Heart right ventricle (tissue), 16 donors: ENCODE measurements around the gene TCIRG1. TPM values are rescaled to one million over a fixed set of nuclear protein-coding genes. Genes with fewer than 3 reads are reported as not detected.

Experiments used
- ATAC-seq, 8 donors: fragments of 200-7000 bp; cut with Tn5 transposase; one replicate each; pipeline ENCODE4 v1.9.1; 2020; ENCODE audit warnings: mild to moderate bottlenecking in 8 of 8, moderate library complexity in 8 of 8, moderate number of reproducible peaks in 1 of 8
- DNase-seq, 2 donors: peaks; one replicate each; pipeline ENCODE4 v3.0.0-alpha.2; 2020
- H3K27ac ChIP-seq, 10 donors: fragments of 200-600 bp; sonication (generic) in 2 of 10; one replicate each; pipeline versions ENCODE4 v1.5.0 to v1.8.0; 2020 to 2022; ENCODE audit warnings: mild to moderate bottlenecking in 3 of 10
- H3K27me3 ChIP-seq, 7 donors: fragments of 200-600 bp; one replicate each; pipeline ENCODE4 v1.8.0; 2021 to 2022; ENCODE audit warnings: mild to moderate bottlenecking in 2 of 7
- H3K36me3 ChIP-seq, 9 donors: fragments of 200-600 bp; sonication (generic) in 1 of 9; one replicate each; pipeline versions ENCODE4 v1.5.0 to v1.8.0; 2020 to 2022; ENCODE audit warnings: mild to moderate bottlenecking in 2 of 9
- H3K4me1 ChIP-seq, 9 donors: fragments of 200-600 bp; sonication (generic) in 1 of 9; one replicate each; pipeline versions ENCODE4 v1.5.0 to v1.8.0; 2020 to 2022; ENCODE audit warnings: mild to moderate bottlenecking in 4 of 9
- H3K4me3 ChIP-seq, 10 donors: fragments of 200-600 bp; sonication (generic) in 2 of 10; one replicate each; pipeline versions ENCODE4 v1.5.0 to v1.8.0; 2020 to 2022; ENCODE audit warnings: mild to moderate bottlenecking in 7 of 10, moderate library complexity in 2 of 10
- H3K9me3 ChIP-seq, 11 donors: fragments of 200-600 bp in 10 of 11; sonication (generic) in 2 of 11; one replicate each; pipeline versions ENCODE4 v1.5.0 to v1.8.0; 2013 to 2022; ENCODE audit warnings: mild to moderate bottlenecking in 2 of 11, control low read depth in 1 of 11, moderate library complexity in 1 of 11
- WGBS, 2 donors: extraction: QIAGEN DNeasy Blood & Tissue Kit; methylation state at CpG; one replicate each; pipeline ENCODE4 v1.1.7; 2013; ENCODE audit warnings: inconsistent platforms in 1 of 2; 5-methylcytosine and 5-hydroxymethylcytosine counted together
- intact Hi-C, 10 donors: fragments of 100-400 bp; cut with DNase I; formaldehyde crosslinking; loops; one replicate each; pipeline versions ENCODE4 v1.11.1 to v1.14.2; 2022
- polyA plus RNA-seq, 2 donors: library from polyadenylated mRNA; stranded (reverse); fragments of 200-250 nt; gene quantifications; one replicate each; pipeline ENCODE4 v1.2.3, GENCODE V29; 2013
- total RNA-seq, 10 donors: library from RNA; stranded (reverse); fragmentation: NEBNext Ultra II Directional in 3 of 10; extraction: Animal tissue kit (Norgen Biotek cat#: 25700) in 3 of 10; gene quantifications; one replicate each; pipeline versions ENCODE4 v1.2.1 to v1.2.4, GENCODE V29; 2021 to 2023
- TF ChIP-seq, protein P1 (sequence below), 9 donors: fragments of 200-600 bp; sonication (generic) in 2 of 9; IDR thresholded peaks; one replicate each; pipeline versions ENCODE4 v1.5.0 to v1.8.0; 2021 to 2022; ENCODE audit warnings: antibody characterized with exemption in 9 of 9, mild to moderate bottlenecking in 5 of 9, moderate library complexity in 1 of 9
- donor health status: Arrhythmogenic right ventricular cardiomyopathy.
- donor health status: ischemic (EF 13 %, LVEDD 7.1; RV severe dilation, severe dysfunction).
- donor health status: healthy with polysubstance abuse.
- donor health status: DM: no; HTN: yes; CAD: no.
- donor health status: DM: no; HTN: no; CAD: no.
- donor health status: ischemic (EF 25% LVEDD 6.9; RV normal size, moderate dysfunction).
- donor health status: ischemic (EF 25% LVEDD 5.7; RV mildly dilated, moderate dysfunction).
- donor health status: healthy.
- donor health status: DM: yes; HTN: yes; CAD: no.
- donor health status: Ischemic cardiomyopathy.
- donor health status: ischemic (EF 35%, LVEDD 5.7; RV mildly dilated, moderate dysfunction).
- donor health status: nonischemic (EF 11% LVEDD 7.7; RV severe dilation, severe dysfunction).
- donor health status: DM: yes; HTN: yes; CAD: no.
- donor health status: PGD.
- donor health status: ischemic (EF 29% LVEDD 5.4; RV normal size, mild dysfunction).
- donor health status: nonischemic (EF 23%, LVEDD 6.1; RV moderate dilation, normal function).

The TCIRG1 gene
- total and polyA plus RNA-seq, 12 donors = 7.9 to 91.4 (median 15.1) TPM

DNA sequence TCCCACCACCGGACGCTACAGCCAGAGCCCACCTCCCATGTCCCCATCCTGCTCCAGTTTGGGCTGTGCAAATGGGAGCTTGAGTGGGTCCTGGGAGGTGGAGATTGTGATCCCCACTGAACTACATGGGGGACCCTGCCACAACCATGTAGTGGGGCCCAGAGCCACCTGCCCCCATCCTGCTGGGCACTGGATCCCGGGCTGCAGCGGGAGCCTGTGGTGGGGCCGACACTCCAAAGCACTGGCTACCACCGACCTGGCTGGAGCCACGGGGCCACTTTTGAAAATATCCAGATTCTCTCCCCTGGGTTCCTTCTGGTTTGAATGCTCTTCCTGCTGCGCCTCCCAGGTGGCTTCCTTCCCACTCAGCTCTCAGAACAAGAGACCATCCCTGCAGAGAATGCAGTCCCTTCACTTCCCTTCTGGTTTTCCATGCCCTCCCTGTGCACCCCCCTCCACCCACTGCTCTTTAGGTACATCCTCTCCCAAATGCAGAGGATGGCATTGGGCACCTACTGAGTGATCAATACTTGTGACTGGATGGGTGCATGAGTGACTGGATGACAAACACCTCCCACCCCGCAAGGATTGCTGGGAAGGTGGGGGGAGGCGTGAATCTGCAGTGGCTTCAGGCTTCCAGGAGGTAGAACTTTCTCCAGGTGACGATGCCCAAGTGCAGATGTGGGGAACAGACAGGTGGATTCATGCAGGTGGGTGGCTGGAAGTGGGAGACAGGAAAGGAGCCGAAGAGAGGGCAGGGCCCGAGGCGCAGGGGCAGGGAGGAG lies 34.1 kb upstream of the TCIRG1 start:
- Histone ChIP-seq H3K27ac (no peak overlapping the region), H3K4me1 (peaks cover under 1 to 36% (median 21%) of the 10 kb centered on the region in 9 donors), H3K36me3 (no peaks in the 10 kb centered on the region), H3K27me3 (no peaks in the 10 kb centered on the region), H3K9me3 (no peaks in the 10 kb centered on the region), H3K4me3 (peak overlapping the region in 8 of 10 donors; percentile 56 to 82 (median 70))
- WGBS, 2 donors = 66 to 69% methylated on average over 14 of the region's 14 CpGs
- intact Hi-C loops = loop anchor here in 3 of 10 donors (5.0 to 10.0 kb wide), 2 partner anchors 33 to 200 kb away; partner anchors contain the start of gene TCIRG1 (in 1 of the 3)
- ATAC-seq (peak in 1 of 8 donors; percentile 1), DNase-seq (no peak)
- TF ChIP-seq, protein P1, sequence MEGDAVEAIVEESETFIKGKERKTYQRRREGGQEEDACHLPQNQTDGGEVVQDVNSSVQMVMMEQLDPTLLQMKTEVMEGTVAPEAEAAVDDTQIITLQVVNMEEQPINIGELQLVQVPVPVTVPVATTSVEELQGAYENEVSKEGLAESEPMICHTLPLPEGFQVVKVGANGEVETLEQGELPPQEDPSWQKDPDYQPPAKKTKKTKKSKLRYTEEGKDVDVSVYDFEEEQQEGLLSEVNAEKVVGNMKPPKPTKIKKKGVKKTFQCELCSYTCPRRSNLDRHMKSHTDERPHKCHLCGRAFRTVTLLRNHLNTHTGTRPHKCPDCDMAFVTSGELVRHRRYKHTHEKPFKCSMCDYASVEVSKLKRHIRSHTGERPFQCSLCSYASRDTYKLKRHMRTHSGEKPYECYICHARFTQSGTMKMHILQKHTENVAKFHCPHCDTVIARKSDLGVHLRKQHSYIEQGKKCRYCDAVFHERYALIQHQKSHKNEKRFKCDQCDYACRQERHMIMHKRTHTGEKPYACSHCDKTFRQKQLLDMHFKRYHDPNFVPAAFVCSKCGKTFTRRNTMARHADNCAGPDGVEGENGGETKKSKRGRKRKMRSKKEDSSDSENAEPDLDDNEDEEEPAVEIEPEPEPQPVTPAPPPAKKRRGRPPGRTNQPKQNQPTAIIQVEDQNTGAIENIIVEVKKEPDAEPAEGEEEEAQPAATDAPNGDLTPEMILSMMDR (IDR thresholded peaks at IDR 0.05) = no peak

DNA sequence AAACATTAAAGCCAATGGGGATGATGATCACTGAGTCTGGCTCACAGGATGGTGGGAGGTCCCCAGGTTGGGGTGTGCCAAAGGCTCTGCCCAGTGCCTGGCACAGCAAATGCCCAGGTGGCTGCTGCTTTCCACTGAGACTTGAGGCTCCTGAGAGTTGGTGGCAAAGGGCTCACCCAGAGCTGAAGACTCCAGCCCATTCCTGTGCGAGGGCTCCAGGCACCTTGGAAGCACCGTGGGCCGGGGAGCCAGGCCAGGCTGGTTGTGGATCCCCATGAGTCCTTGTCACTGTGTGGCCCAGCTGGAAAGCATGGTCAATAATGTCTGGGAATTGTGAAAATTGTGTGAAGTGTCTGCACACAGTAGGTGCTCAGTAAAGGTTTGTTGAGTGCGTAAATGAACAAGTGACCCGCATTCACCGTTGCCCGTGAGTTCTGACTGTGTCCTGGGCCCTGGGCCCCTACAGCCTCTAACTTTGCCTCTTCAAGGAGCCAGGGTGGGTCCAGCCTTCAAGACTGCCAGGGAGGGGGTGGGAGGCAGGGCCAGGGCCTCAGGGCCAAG lies 32.1 kb upstream of the TCIRG1 start:
- intact Hi-C loops = loop anchor here in 2 of 10 donors (10.0 kb wide), 1 partner anchor 198 kb away; no protein-coding TSS in a partner anchor
- no peak for ATAC-seq
- DNase-seq = peak in 1 of 2 donors; percentile 4
- H3K27me3 ChIP-seq = no peaks in the 10 kb centered on the region
- TF ChIP-seq, protein P1 (IDR thresholded peaks at IDR 0.05) = no peak
- no peaks in the 10 kb centered on the region for H3K36me3 ChIP-seq
- H3K4me3 ChIP-seq = no peak overlapping the region
- 98% methylated on average over 7 of the region's 7 CpGs for WGBS, 2 donors
- H3K27ac ChIP-seq = no peak overlapping the region
- no peaks in the 10 kb centered on the region for H3K9me3 ChIP-seq
- H3K4me1 ChIP-seq = peaks cover 10 to 56% (median 34%) of the 10 kb centered on the region in 9 donors

DNA sequence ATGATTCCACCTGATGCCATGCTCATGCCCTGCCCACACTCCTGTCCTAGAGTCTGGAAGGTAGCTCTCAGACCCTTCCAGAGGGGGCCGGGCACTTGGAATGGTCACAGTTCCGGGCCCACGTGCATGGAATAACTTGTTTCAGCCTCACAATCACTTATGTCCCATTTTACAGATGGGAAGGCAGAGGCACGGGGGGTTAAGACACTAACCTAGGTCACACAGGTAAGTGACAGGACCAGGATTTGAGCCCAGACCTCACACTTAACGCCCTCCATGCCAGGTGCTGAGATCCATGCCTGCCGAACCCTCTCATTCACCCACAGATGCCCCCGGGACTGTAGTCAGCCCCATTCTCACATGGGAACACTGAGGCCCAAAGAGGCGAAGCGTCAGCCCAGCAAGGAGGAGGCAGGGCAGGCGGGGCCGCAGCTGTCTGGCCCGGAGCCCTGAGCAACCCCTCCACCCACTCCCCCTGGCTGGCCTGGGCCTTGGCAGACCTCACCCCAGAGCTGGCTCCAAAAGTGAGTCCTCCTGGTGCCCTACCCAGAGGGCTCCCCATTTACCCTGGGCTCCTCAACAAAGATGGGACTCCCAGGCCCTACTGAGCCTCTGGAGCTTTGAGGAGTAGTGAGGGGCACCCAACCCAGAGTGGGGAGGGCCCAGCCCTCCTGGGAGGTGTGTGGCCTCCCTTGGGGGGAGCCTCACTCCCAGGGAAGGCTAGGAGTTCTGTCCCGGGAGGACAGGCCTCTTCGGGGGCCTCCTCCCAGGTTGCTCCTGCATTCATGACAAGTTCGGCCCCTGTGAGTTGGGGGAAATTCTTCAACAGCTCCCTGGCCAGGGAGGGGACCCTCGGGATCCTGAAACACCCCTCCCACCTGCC lies 31.1 kb upstream of the TCIRG1 start:
- no peak for DNase-seq
- TF ChIP-seq, protein P1 (IDR thresholded peaks at IDR 0.05) = no peak
- intact Hi-C loops = loop anchor here in 2 of 10 donors (10.0 kb wide), 1 partner anchor 197 kb away; no protein-coding TSS in a partner anchor
- no peaks in the 10 kb centered on the region for H3K27me3 ChIP-seq
- H3K4me3 ChIP-seq = no peak overlapping the region
- H3K9me3 ChIP-seq = no peaks in the 10 kb centered on the region
- no peak overlapping the region for H3K27ac ChIP-seq
- peaks cover 10 to 60% (median 34%) of the 10 kb centered on the region in 9 donors for H3K4me1 ChIP-seq
- WGBS, 2 donors = 92 to 93% methylated on average over 16 of the region's 16 CpGs
- no peak for ATAC-seq
- no peaks in the 10 kb centered on the region for H3K36me3 ChIP-seq
